ENCODE results near the gene ARHGEF3.

GRCh38 chr3:56769116-56769707, 32.5 kb downstream of the ARHGEF3 start:
- TF ChIP-seq EZH2 (IDR thresholded peaks at IDR 0.05) (no peak), POLR2AphosphoS5 (IDR thresholded peaks at IDR 0.05; ENCODE audit: borderline replicate concordance, low read depth, low read length) (no peak)

Data from SK-N-MC (cell line).